ENCODE measurements around the gene KRTAP10-3. TPM values are rescaled to one million over a fixed set of nuclear protein-coding genes. Genes with fewer than 3 reads are reported as not detected.

KRTAP10-3 gene
- total RNA-seq, 3 donors from 2014 or later, result not detected

DNA sequence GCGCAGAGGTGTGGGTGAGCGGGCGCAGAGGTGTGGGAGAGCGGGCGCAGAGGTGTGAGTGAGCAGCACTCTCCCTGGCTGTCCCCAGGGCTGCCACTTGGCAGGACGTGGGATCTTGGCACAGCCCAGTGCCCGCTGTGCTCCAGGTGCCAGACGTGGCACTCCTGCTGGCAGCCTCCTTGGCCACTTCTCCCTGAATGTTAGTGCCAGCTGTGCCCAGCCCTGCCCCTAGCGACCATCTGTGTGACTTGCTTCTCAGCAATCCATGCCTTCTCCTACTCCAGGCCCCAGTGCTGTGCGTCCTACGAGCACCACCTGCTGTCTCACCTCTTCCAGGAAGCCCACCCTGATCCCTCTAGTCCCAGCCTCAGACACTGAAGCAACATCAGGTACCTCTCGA is 49.1 kb downstream of the KRTAP10-3 start:
- H3K36me3 Mint-ChIP-seq (ENCODE audit: insufficient read depth), result no peaks in the 10 kb centered on the region
- H3K4me3 Mint-ChIP-seq, result no peak overlapping the region
- H3K27me3 Mint-ChIP-seq (ENCODE audit: low read depth), result no peaks in the 10 kb centered on the region
- no peak for ATAC-seq
- no peaks in the 10 kb centered on the region for H3K4me1 Mint-ChIP-seq (ENCODE audit: low read depth)
- DNase-seq, result no peak
- no peaks in the 10 kb centered on the region for H3K9me3 Mint-ChIP-seq

DNA sequence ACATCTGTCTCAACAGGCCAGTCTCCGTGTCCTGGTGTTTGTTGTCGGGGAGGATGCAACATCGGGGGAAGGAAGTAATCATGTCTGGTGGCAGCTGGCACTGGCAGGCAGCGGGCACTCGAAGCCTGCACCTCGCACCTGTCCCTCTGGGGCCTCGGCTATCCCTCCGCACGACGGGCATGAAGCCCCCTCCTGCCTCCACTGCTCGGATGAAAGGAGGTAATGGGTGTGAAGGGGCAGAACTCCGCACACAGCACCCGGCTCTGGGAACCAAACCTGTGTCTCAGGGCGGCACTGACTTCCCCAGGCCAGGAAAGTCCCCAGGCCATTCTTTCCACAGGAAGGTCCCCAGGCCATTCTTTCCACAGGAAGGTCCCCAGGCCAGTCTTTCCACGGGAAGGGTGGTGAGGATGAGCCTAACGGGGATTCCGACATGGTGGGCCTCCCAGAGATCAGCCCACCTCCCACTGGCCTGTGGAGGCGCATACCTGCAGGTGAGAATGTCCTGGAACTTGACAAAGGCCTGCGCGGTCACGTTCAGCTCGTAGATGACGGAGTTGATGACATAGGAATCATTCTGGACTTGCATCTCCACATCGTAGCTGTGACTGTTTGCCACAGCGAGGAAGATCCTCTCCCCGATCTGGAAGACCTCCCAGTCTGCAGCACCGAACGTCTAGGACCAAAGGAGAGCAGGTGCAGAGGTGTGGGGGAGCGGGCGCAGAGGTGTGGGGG is 49.7 kb downstream of the KRTAP10-3 start:
- no peaks in the 10 kb centered on the region for H3K4me1 Mint-ChIP-seq (ENCODE audit: low read depth)

DNA sequence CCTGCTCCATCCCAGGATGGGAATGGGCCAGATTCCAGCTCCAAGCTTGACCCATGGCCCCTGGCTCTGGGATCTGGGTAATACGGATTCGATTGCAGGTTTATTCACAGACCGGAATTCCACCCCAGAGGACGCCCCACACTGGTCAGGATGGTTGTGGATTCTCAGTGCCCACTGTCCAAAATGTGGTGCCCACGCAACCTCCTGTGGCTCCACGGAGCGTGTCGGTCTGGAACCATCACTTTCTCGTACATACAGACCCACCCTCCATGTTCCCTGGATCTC is 50.2 kb downstream of the KRTAP10-3 start:
- Mint-ChIP-seq H3K27me3 (ENCODE audit: low read depth) (no peaks in the 10 kb centered on the region), H3K4me1 (ENCODE audit: low read depth) (no peaks in the 10 kb centered on the region), H3K4me3 (no peak overlapping the region), H3K36me3 (ENCODE audit: insufficient read depth) (no peaks in the 10 kb centered on the region), H3K9me3 (no peaks in the 10 kb centered on the region)
- ATAC-seq, result no peak
- DNase-seq, result no peak

More for the DNA sequence above, 49.7 kb downstream of the KRTAP10-3 start:
- Mint-ChIP-seq H3K27me3 (ENCODE audit: low read depth) (no peaks in the 10 kb centered on the region), H3K9me3 (no peaks in the 10 kb centered on the region), H3K36me3 (ENCODE audit: insufficient read depth) (no peaks in the 10 kb centered on the region), H3K4me3 (no peak overlapping the region)
- ATAC-seq, result no peak
- no peak for DNase-seq

Other genes with a start within 250 kb of the KRTAP10-3 start
- gene CFAP410, start 219.4 kb downstream of the KRTAP10-3 start, total RNA-seq, result 10 to 100 TPM; 30.2 to 32.7 (median 30.5) TPM
- gene TRPM2, start 205.2 kb downstream of the KRTAP10-3 start, total RNA-seq, result 10 to 100 TPM in 1 of 3 donors, 1 to 10 TPM in 1, under 1 TPM in 1; 0.95 to 21.6 (median 2.5) TPM
- gene LRRC3, start 103.3 kb downstream of the KRTAP10-3 start, total RNA-seq, result under 1 TPM; 0.24 to 0.57 (median 0.35) TPM
- gene KRTAP10-1, start 18.6 kb downstream of the KRTAP10-3 start, total RNA-seq, result not detected
- gene KRTAP10-2, start 7.3 kb downstream of the KRTAP10-3 start, total RNA-seq, result not detected
- not detected for gene KRTAP10-4, start 14.9 kb upstream of the KRTAP10-3 start, total RNA-seq
- not detected for gene KRTAP10-5, start 21.8 kb upstream of the KRTAP10-3 start, total RNA-seq
- not detected for gene KRTAP10-6, start 33.7 kb upstream of the KRTAP10-3 start, total RNA-seq
- not detected for gene KRTAP10-7, start 41.8 kb upstream of the KRTAP10-3 start, total RNA-seq
- gene KRTAP10-8, start 53.3 kb upstream of the KRTAP10-3 start, total RNA-seq, result not detected
- gene KRTAP10-9, start 68.3 kb upstream of the KRTAP10-3 start, total RNA-seq, result not detected
- not detected for gene KRTAP10-10, start 78.6 kb upstream of the KRTAP10-3 start, total RNA-seq
- not detected for gene KRTAP10-11, start 87.6 kb upstream of the KRTAP10-3 start, total RNA-seq
- gene KRTAP12-4, start 95.9 kb upstream of the KRTAP10-3 start, total RNA-seq, result not detected
- not detected for gene KRTAP12-3, start 99.1 kb upstream of the KRTAP10-3 start, total RNA-seq
- not detected for gene KRTAP12-2, start 108.1 kb upstream of the KRTAP10-3 start, total RNA-seq
- gene KRTAP12-1, start 123.4 kb upstream of the KRTAP10-3 start, total RNA-seq, result not detected
- gene KRTAP10-12, start 138.4 kb upstream of the KRTAP10-3 start, total RNA-seq, result not detected
- gene TSPEAR, start 152.8 kb upstream of the KRTAP10-3 start, total RNA-seq, result not detected
- gene UBE2G2, start 243.0 kb upstream of the KRTAP10-3 start, total RNA-seq, result 100 to 1,000 TPM; 138 to 144 (median 140) TPM

All from activated T-cell treated with anti-CD3 and anti-CD28 coated beads, Interleukin-2, amount 50 U/mL, for 4 hours (primary cell).